Measurements from ENCODE around the gene BNC2. TPM values are rescaled to one million over a fixed set of nuclear protein-coding genes. Genes with fewer than 3 reads are reported as not detected.
A peak's percentile ranks its signal among the peaks of the same experiment; 100 is the strongest.
"Not testable (repeated sequence)": the region's sequence is repeated elsewhere in the genome, so short reads cannot be mapped to it uniquely, and the experiment has no call there.

The BNC2 gene
- total RNA-seq, 1 donor from 2014 or later: under 0.01 TPM

DNA sequence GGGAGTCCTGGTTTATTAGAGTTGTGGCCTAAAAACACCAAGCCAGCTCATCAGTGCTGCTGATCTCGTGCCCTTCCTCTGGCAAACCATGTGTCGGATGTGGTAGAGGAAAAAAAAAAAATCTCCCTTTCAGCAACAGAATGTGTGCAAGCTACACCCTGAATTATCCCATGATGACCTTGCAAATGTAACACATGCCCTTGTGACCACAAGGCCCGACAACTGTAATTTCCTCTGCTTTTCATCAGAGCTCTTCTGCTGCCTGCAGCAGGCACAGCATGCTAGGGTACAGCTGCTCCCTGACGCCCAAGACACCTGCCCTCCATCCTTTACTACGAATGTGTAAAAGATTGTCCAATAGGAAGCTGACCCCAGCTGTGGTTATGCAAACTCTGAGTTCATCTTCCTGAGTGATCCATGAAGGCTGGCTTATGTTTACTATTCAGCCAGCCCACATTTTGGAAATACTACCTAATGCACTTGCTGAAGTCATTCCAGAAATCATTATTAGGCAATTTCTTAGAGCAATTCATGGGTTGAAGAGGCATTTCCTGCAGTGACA is 14.6 kb upstream of the BNC2 start:
- no peaks in the 10 kb centered on the region for H3K27me3 ChIP-seq (ENCODE audit: control insufficient read depth, insufficient read depth, low read length)
- no peaks in the 10 kb centered on the region for H3K36me3 ChIP-seq (ENCODE audit: control insufficient read depth, insufficient read depth, low read length)
- H3K4me3 ChIP-seq (ENCODE audit: low read depth, low read length): no peak overlapping the region
- TF ChIP-seq, protein P1, sequence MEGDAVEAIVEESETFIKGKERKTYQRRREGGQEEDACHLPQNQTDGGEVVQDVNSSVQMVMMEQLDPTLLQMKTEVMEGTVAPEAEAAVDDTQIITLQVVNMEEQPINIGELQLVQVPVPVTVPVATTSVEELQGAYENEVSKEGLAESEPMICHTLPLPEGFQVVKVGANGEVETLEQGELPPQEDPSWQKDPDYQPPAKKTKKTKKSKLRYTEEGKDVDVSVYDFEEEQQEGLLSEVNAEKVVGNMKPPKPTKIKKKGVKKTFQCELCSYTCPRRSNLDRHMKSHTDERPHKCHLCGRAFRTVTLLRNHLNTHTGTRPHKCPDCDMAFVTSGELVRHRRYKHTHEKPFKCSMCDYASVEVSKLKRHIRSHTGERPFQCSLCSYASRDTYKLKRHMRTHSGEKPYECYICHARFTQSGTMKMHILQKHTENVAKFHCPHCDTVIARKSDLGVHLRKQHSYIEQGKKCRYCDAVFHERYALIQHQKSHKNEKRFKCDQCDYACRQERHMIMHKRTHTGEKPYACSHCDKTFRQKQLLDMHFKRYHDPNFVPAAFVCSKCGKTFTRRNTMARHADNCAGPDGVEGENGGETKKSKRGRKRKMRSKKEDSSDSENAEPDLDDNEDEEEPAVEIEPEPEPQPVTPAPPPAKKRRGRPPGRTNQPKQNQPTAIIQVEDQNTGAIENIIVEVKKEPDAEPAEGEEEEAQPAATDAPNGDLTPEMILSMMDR (IDR thresholded peaks at IDR 0.05; ENCODE audit: insufficient read depth, low read length, severe bottlenecking): no peak
- FAIRE-seq: peak; percentile 86
- peak; percentile 51 for DNase-seq (ENCODE audit: low read depth)

DNA sequence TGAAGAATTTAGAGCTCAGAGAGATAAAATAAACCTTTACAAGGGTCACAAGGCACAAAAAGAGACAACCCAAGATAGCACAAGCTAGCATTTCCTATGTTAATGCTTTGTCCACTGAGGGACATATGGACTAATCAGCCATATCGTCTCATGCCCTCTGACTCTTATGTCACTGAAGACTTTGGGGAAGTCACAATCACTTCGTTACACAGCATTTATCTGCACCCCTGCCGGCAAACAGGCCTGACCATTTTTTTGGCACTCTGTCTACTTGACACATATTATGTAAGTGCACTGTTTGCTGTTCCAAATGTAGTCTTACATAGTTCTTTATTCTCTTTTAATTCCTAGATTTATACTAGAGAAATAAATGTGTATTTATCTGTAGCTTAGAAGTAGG is 13.9 kb upstream of the BNC2 start:
- no peak overlapping the region for H3K4me3 ChIP-seq (ENCODE audit: low read depth, low read length)
- no peak for DNase-seq (ENCODE audit: low read depth)
- TF ChIP-seq, protein P1 (IDR thresholded peaks at IDR 0.05; ENCODE audit: insufficient read depth, low read length, severe bottlenecking): no peak
- no peak for FAIRE-seq
- no peaks in the 10 kb centered on the region for H3K36me3 ChIP-seq (ENCODE audit: control insufficient read depth, insufficient read depth, low read length)
- no peaks in the 10 kb centered on the region for H3K27me3 ChIP-seq (ENCODE audit: control insufficient read depth, insufficient read depth, low read length)

DNA sequence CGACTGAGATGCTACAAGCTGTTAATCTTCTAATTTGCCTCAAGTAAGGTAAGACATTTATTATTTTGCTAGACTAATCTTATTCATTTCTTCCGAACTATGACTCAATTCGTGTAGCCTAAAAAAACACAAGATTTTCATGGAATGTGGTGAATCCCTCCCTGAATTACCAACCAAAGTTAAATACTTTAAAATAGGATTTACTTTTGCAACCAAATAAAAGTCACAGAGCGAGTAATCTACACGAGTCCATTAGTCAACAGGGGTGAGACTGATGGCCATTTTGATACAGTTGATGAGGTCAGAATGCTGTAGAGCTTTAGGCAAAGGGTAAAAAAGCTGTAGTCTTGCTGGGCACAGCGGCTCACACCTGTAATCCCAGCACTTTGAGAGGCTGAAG is 13.1 kb upstream of the BNC2 start:
- Histone ChIP-seq H3K4me3 (ENCODE audit: low read depth, low read length) (no peak overlapping the region), H3K36me3 (ENCODE audit: control insufficient read depth, insufficient read depth, low read length) (no peaks in the 10 kb centered on the region), H3K27me3 (ENCODE audit: control insufficient read depth, insufficient read depth, low read length) (no peaks in the 10 kb centered on the region)
- DNase-seq (ENCODE audit: low read depth): no peak
- TF ChIP-seq, protein P1 (IDR thresholded peaks at IDR 0.05; ENCODE audit: insufficient read depth, low read length, severe bottlenecking): no peak
- no peak for FAIRE-seq

DNA sequence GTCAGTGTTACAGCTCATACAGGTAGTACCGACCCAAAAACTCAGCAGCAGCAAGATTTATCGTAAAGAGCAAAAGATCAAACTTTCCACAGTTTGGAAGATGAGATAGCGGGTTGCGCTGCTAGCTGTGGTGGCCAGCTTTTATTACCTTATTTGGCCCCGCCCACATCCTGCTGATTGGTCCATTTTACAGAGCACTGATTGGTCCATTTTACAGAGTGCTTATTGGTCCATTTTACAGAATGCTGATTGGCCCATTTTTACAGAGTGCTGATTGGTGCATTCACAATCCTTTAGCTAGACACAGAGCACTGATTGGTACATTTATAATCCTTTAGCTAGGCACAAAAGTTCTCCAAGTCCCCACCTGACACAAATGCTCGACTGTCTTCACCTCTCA is 12.0 kb upstream of the BNC2 start:
- H3K27me3 ChIP-seq (ENCODE audit: control insufficient read depth, insufficient read depth, low read length); FAIRE-seq; DNase-seq (ENCODE audit: low read depth); H3K4me3 ChIP-seq (ENCODE audit: low read depth, low read length); H3K36me3 ChIP-seq (ENCODE audit: control insufficient read depth, insufficient read depth, low read length): not testable (repeated sequence)

DNA sequence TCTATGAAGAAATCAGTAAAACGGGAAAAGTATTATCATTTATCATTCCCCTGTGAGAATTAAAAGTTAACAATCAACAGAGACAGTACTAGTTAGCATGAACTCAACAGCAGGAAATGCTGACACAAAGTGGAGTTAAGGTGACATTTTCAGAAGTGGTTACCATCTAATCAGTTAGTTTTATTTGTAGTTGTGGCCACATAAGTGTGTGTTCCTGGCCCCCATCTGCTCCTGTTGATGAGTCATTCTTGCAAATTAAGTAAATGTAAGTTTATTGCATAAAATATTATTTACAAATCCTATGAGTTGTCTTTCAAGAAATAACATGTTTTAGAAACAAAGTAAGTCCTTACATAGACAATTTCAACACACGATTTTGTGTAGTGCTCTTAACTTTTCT is 8.9 kb upstream of the BNC2 start:
- H3K4me3 ChIP-seq (ENCODE audit: low read depth, low read length): no peak overlapping the region
- DNase-seq (ENCODE audit: low read depth) (no peak), FAIRE-seq (no peak)

DNA sequence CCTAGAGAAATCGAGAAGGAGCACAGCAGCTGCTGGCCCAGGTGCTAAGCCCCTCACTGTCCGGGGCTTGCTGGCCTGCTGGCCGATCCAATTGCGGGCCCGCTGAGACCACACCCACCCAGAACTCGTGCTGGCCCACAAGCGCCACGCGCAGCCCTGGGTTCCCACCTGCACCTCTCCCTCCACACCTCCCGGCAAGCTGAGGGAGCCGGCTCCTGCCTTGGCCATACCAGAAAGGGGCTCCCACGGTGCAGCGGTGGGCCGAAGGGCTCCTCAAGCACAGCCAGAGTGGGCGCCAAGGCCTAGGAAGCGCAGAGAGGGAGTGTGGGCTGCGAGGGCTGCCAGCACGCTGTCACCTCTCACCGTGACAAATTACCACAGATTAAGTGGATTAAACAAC is 6.8 kb upstream of the BNC2 start:
- FAIRE-seq (no peak), DNase-seq (ENCODE audit: low read depth) (no peak)
- no peak overlapping the region for H3K4me3 ChIP-seq (ENCODE audit: low read depth, low read length)
- TF ChIP-seq, protein P1 (IDR thresholded peaks at IDR 0.05; ENCODE audit: insufficient read depth, low read length, severe bottlenecking): no peak
- H3K27me3 ChIP-seq (ENCODE audit: control insufficient read depth, insufficient read depth, low read length): no peaks in the 10 kb centered on the region
- no peaks in the 10 kb centered on the region for H3K36me3 ChIP-seq (ENCODE audit: control insufficient read depth, insufficient read depth, low read length)

More for the DNA sequence above, 8.9 kb upstream of the BNC2 start:
- H3K27me3 ChIP-seq (ENCODE audit: control insufficient read depth, insufficient read depth, low read length): no peaks in the 10 kb centered on the region
- H3K36me3 ChIP-seq (ENCODE audit: control insufficient read depth, insufficient read depth, low read length): no peaks in the 10 kb centered on the region
- TF ChIP-seq, protein P1 (IDR thresholded peaks at IDR 0.05; ENCODE audit: insufficient read depth, low read length, severe bottlenecking): no peak

Data from bronchial epithelial cell (primary cell).